Right lobe of liver (tissue), 4 donors: ENCODE data around the gene CFAP221.

ENCODE experiments used
- CTCF ChIP-seq, 4 donors: fragments of 200-600 bp in 3 of 4; fragments of 450-650 bp in 1 of 4; IDR thresholded peaks; one replicate each; pipeline versions ENCODE4 v1.5.1 to v1.8.0; 2016 to 2022; ENCODE audit warnings: antibody characterized with exemption in 4 of 4, mild to moderate bottlenecking in 2 of 4
- POLR2A ChIP-seq: fragments of 450-650 bp; IDR thresholded peaks from one replicate; pipeline ENCODE4 v1.6.1; 2017; ENCODE audit warnings: antibody characterized with exemption, mild to moderate bottlenecking
- donor health status: DM: no; HTN: no; CAD: no.
- donor health status: DM: no; HTN: no; CAD: no.
- donor health status: DM: no; HTN: yes; CAD: no.

GRCh38 chr2:119694470-119694844 is 150.2 kb downstream of the CFAP221 start:
- TF ChIP-seq CTCF (IDR thresholded peaks at IDR 0.05) (no peak), POLR2A (no peak)
